Stimulated activated CD8-positive, alpha-beta memory T cell treated with anti-CD3 and anti-CD28 coated beads, Interleukin-15, amount 100 ng/mL, for 1 hour (primary cell): ENCODE measurements around the gene MSI2.

Experiments
- DNase-seq: peaks from one replicate; pipeline ENCODE4 v3.0.0-alpha.2; 2020; ENCODE audit warnings: low read depth

The MSI2 gene

DNA sequence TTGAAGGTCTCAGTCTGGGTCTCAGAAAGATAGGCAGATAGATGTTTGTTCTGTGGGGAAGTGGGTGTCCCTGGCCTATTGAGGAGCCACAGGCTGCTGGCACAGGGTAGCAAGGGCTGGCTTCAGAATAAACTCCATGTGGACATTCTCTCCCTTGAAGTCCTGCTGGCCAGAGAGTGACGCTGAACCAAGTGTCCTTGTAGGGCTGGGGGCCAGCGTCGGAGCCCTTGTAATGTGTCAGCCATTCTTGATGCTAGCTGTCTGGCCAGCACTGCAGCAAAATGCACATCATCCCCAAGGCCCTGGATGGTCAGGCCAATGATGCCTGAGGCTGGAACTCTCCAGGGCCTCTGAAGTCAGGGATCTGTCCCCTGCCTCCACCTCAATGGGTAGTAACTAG, 385.4 kb downstream of the MSI2 start:
- DNase-seq: no peak

GRCh38 chr17:57643062-57643461, 386.7 kb downstream of the MSI2 start:
- DNase-seq: no peak

- DNase-seq: no peak
Measured at GRCh38 chr17:57644326-57644725, 388.0 kb downstream of the MSI2 start.

DNA sequence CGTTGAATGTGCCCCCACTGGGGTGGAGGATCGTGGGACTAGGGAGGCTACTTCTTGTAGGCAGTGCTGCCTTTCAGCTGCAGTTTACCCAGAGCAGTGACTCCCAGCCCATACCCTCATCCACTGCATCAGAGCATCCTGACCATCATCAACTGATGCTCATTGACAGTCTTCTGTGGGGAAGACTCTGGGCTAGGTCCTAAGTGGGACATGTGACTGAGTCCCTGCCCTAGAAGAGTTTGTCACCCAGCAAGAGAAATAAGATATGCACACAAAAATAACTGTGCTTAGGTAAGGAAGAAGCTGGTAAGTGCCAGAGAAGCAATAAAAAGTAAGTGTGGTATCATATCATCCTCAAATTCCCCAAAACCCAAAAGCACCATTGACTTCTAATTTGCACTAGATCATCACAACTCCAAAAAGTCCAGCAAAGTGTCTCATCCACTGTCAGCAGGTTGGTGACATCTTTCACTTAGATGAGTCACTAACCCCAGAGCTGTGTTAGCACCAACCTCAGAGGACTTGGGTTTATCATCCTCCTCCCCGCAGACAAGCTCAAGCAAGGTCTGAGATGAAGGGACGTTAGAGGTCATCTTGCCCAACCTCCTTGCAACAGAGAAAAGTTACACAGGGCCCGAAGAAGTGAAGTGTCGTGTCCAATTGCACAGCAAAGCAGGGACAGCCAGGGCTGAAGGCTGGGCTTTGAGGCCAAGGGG, 389.8 kb downstream of the MSI2 start:
- no peak for DNase-seq

DNA sequence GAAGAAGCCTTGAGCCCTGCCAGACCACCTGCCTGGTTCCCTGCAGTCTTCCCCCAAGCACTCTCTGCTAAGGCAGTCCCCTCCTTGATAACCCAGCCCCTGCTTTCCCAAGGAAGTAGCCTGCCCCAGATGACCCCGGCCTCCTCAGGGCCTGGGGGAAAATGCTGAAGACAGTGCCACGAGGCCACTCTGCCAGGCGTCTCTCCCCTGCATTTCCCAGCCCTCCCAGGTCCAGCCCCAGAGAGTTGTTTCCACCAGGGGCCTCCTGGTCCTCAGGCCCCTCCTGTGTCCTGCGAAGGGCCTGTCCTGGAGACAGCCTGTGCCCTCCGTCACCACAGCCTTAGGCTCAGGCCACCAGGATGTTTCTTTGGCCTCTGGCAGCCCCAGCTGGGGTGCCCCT, 392.4 kb downstream of the MSI2 start:
- DNase-seq: no peak

DNA sequence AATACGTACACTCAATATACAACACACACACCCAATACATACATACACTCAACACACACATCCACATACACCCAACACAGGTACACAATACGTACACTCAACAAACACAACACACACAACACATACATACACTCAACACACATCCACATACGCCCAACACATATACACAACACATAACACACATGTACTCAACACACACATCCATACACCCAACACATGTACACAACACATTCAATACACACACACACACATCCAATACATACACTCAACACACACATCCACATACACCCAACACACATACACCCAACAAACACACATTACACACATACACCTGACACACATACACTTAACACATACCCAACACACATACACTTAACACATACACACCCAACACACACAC, 392.9 kb downstream of the MSI2 start:
- no peak for DNase-seq

DNA sequence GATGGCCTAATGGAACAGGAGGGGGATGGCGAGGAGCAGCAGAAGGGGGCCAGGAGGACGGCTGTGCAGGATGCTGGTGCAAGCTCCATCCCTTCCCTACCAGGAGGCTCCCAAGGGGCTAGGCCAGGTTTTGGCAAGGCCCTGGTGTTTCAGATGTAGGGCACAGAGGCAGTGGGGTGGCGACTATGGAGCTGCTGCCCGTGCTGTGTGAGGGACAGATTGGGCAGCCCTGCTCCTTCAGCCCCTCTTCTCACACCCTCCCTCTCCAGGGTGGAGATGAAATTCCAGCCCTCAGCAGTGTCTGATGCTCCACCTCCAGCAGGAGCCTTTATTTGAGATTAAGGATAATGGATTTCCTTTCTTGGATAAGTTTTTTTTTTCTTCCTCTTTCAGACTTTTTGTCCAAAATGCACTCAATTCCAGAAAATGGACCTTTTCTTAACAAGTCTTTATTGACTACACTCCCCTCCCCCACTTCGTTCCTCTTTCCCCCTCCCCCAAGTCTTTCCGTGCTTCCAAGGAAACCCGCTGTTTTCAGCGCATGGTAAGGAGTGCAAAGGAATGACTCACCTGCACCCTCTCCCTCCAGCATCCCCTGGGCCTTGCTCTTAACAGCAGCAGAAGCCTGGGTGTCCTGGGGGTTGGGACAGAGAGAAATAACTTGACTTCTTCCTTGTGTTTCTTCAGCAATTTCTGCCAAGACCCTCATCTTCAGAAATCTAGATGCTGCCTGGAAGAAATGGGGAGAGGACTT, 393.6 kb downstream of the MSI2 start:
- no peak for DNase-seq

GRCh38 chr17:57650548-57650947, 394.2 kb downstream of the MSI2 start:
- DNase-seq: no peak

- DNase-seq: no peak
Measured at GRCh38 chr17:57651451-57651850, 395.1 kb downstream of the MSI2 start.

GRCh38 chr17:57651996-57652395, 395.7 kb downstream of the MSI2 start:
- no peak for DNase-seq

DNA sequence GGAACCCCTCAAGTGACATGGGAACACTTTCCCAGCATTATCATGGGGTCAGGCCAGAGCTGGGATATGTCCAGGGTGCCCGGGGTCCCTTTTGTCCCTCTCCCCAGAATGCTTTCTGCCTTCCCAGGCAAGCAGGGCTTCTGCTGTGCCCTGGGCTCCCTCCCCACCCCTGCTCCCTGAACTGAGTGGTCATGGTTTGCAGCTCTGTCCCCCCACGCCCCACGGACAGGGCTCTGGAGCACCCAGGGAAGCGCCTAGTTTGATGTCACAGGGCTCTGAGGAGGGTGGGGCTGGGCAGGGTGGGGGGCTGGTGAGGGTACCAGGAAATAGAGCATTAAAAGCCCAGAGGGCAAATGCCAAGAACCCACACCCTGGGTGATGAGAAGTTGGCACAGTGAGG, 396.5 kb downstream of the MSI2 start:
- no peak for DNase-seq

DNA sequence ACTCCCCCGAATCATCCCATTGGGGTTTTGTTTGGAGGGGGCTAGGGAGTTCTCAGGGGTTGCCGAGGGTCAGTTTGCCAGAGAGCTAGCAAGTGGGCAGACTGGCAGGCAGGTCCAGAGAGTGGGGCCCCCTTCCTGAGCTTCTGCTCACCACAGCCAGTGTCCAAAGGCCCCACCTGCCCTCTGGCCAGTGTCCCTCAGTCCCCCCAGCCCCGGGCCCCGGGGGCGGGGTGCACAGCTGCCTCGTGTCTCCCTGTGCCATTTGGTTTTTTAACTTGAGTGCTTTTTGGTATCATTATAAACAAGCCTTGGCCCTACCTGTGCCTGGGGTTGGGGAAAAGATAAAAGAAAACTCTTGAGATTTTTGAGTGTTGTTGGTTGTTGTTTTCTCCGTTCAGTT, 397.0 kb downstream of the MSI2 start:
- DNase-seq: no peak

DNA sequence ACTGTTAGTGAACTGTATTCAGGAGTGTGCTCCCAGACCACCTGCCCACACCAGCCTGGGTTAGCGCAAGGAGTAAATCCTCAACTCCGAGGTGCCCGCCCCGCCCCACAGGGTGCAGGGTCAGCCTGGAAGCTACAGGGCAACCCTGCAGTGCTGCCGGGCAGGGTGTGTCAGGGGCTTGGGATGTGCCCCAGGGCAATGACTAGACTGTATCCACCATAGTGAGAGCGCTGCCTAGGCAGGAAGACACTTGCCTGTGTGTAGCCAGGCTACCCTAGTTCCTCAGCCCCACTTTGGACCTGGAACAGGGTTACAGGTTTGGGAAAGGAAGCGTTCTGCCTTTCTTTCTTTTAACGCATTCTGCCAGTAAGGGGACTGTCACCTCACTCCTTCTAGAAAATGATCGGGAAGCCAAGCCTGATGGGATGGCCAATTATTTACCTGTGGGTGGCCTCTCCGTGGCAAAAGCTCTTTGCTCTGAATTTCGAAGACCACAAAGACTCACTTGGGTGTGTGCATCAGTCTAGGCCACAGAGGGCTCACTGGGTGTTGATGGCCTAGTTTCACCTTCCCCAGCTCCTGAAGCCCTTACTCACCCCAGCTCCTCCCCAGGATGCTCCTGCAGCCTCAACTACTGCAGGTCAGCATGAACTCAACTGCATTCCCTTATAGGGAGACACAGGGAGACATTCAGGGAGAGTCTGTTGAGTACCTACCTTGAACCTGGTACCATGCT, 397.9 kb downstream of the MSI2 start:
- no peak for DNase-seq

DNA sequence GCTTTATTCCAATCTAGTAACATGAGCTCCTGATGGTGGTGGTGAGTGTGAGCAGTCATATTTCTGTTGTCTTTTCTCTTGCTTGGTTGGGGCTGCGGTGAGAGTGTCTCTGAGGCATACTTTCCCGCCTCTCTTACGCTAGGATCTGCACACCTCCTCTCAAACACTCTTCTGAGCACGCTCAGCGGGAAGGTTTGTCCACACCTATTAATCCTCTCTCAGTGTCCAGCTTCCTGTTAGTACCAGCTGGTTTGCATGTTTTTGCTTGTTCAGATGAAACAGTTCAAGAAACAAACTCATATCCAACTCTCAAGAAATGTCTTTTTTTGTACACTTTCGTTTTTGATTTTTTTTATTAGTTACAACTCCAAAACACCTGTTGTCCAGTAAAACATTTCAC, 399.2 kb downstream of the MSI2 start:
- no peak for DNase-seq

- DNase-seq: no peak
Measured at GRCh38 chr17:57657211-57657610, 400.9 kb downstream of the MSI2 start.

GRCh38 chr17:57662041-57662440, 405.7 kb downstream of the MSI2 start:
- no peak for DNase-seq

GRCh38 chr17:57662644-57663308, 406.5 kb downstream of the MSI2 start:
- no peak for DNase-seq

GRCh38 chr17:57663326-57664070, 407.2 kb downstream of the MSI2 start:
- DNase-seq: no peak

DNA sequence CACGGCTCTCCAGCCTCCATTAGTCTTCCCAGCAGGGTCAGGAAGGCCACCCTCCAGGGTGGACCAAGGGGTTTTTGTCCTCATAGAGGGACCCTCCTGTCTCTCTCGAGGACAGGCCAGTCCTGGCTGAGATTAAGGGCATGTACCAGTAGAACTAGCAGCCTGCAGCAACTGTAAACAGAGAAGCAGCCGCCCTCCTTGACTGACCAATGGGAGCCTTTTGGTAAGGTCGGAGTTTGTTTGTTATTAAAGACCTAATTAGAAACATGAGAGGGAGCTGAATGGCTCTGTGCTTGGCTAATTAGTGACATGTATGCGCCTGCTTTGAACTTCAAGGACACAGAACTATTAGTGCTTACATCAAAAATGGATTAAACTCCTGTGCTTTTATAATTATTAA, 408.8 kb downstream of the MSI2 start:
- no peak for DNase-seq

DNA sequence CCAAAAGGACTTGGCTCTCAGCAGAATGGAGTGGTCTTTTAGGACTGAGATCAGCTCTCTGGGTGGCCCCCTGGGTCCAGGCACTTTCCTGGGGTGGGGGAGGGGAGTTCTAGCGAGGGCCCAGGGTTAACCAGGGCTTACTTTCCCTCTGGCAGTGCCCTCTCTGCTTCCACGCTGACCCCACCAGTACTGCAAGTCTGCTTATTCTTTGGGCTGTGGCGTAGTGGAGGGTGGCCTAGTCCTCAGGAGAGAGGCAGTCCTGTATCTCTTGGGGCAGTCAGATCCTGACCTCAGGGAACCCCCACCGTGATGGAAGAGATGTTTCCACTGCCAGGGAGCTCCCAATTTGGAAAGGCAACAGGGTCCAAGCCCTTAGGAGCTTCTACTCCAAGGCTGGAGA, 409.4 kb downstream of the MSI2 start:
- DNase-seq: no peak

- no peak for DNase-seq
Measured at GRCh38 chr17:57666201-57666870, 410.0 kb downstream of the MSI2 start.
